Astrocyte (in vitro differentiated cells and primary cell): Measurements from ENCODE around the gene MUSK. TPM values are rescaled to one million over a fixed set of nuclear protein-coding genes. Genes with fewer than 3 reads are reported as not detected.
A peak's percentile ranks its signal among the peaks of the same experiment; 100 is the strongest.

Source experiments
- DNase-seq: peaks from one replicate; pipeline ENCODE4 v3.0.0-alpha.2; 2010; ENCODE audit warnings: low read depth
- FAIRE-seq: peaks from 2 replicates; lab custom pipeline; 2011; peaks lifted over from hg19 to GRCh38; lab: Jason Lieb, UNC
- H2AFZ ChIP-seq: 2 replicates; pipeline ENCODE4 v1.6.0; 2012; ENCODE audit warnings: low read depth, low read length, inconsistent platforms
- H3K27ac ChIP-seq: 2 replicates; pipeline ENCODE4 v1.5.1; 2011; ENCODE audit warnings: low read depth, low read length, inconsistent platforms
- H3K27me3 ChIP-seq: 2 replicates; pipeline ENCODE4 v1.6.0; 2011; ENCODE audit warnings: low read length, inconsistent platforms; ENCODE audit not compliant: insufficient read depth
- H3K36me3 ChIP-seq: 2 replicates; pipeline ENCODE4 v1.5.1; 2011; ENCODE audit warnings: low read length, inconsistent platforms; ENCODE audit not compliant: insufficient read depth
- H3K4me1 ChIP-seq: 2 replicates; pipeline ENCODE4 v1.5.1; 2011; ENCODE audit warnings: low read length, inconsistent platforms; ENCODE audit not compliant: insufficient read depth
- H3K4me2 ChIP-seq: 2 replicates; pipeline ENCODE4 v1.6.0; 2012; ENCODE audit warnings: low read length, inconsistent platforms
- H3K4me3 ChIP-seq: 2 replicates; pipeline ENCODE4 v1.5.1; 2011; ENCODE audit warnings: low read depth, mild to moderate bottlenecking, low read length, inconsistent platforms; ENCODE audit not compliant: insufficient read depth
- H3K79me2 ChIP-seq: 2 replicates; pipeline ENCODE4 v1.6.0; 2012; ENCODE audit warnings: mild to moderate bottlenecking, low read length, inconsistent platforms; ENCODE audit not compliant: insufficient read depth
- H3K9ac ChIP-seq: 2 replicates; pipeline ENCODE4 v1.6.0; 2012; ENCODE audit warnings: mild to moderate bottlenecking, low read length, inconsistent platforms
- H3K9me3 ChIP-seq: 2 replicates; pipeline ENCODE4 v1.5.1; 2012; ENCODE audit warnings: low read depth, mild to moderate bottlenecking, low read length, inconsistent platforms; ENCODE audit not compliant: insufficient read depth
- H4K20me1 ChIP-seq: 2 replicates; pipeline ENCODE4 v1.6.0; 2012; ENCODE audit warnings: low read length, inconsistent platforms; ENCODE audit not compliant: insufficient read depth
- H3K27ac Mint-ChIP-seq: one replicate; pipeline ENCODE4 v1.8.0; 2021; ENCODE audit warnings: mild to moderate bottlenecking, mixed read lengths; ENCODE audit not compliant: unreplicated experiment
- H3K27me3 Mint-ChIP-seq: one replicate; pipeline ENCODE4 v1.8.0; 2021; ENCODE audit warnings: low read depth, mixed read lengths; ENCODE audit not compliant: unreplicated experiment
- H3K36me3 Mint-ChIP-seq: one replicate; pipeline ENCODE4 v1.8.0; 2021; ENCODE audit warnings: low read depth, mixed read lengths; ENCODE audit not compliant: unreplicated experiment
- H3K4me1 Mint-ChIP-seq: one replicate; pipeline ENCODE4 v1.8.0; 2021; ENCODE audit warnings: low read depth, mixed read lengths; ENCODE audit not compliant: unreplicated experiment
- H3K4me3 Mint-ChIP-seq: one replicate; pipeline ENCODE4 v1.8.0; 2021; ENCODE audit warnings: mild to moderate bottlenecking, moderate library complexity, mixed read lengths; ENCODE audit not compliant: unreplicated experiment
- H3K9me3 Mint-ChIP-seq: one replicate; pipeline ENCODE4 v1.8.0; 2021; ENCODE audit warnings: mild to moderate bottlenecking, mixed read lengths; ENCODE audit not compliant: unreplicated experiment
- CTCF ChIP-seq: IDR thresholded peaks from 2 replicates; pipeline ENCODE4 v1.5.1; 2011; ENCODE audit warnings: low read depth, mild to moderate bottlenecking, inconsistent platforms, low read length, moderate library complexity; ENCODE audit not compliant: insufficient read depth
- EZH2 ChIP-seq: IDR thresholded peaks from 2 replicates; pipeline ENCODE4 v1.6.1; 2012; ENCODE audit warnings: mild to moderate bottlenecking, low read length, inconsistent platforms; ENCODE audit not compliant: insufficient read depth
- total RNA-seq: library from RNA; stranded (reverse); gene quantifications from 2 replicates; pipeline ENCODE4 v1.2.1, GENCODE V29; 2021

Gene MUSK
- total RNA-seq, 1 donor from 2014 or later: not detected

- TF ChIP-seq EZH2 (no peak), CTCF (no peak)
- DNase-seq (no peak), FAIRE-seq (peak; percentile 66)
- Histone ChIP-seq H3K79me2 (no peaks in the 10 kb centered on the region), H2AFZ (no peak overlapping the region), H3K27ac (no peak overlapping the region), H3K4me1 (no peaks in the 10 kb centered on the region), H4K20me1 (no peaks in the 10 kb centered on the region), H3K36me3 (no peaks in the 10 kb centered on the region), H3K9ac (no peak overlapping the region), H3K4me3 (no peak overlapping the region), H3K9me3 (no peaks in the 10 kb centered on the region), H3K4me2 (no peak overlapping the region), H3K27me3 (no peaks in the 10 kb centered on the region)
- no peaks in the 10 kb centered on the region for H3K9me3 Mint-ChIP-seq
- no peak overlapping the region for H3K4me3 Mint-ChIP-seq
- H3K36me3 Mint-ChIP-seq: no peaks in the 10 kb centered on the region
- H3K27ac Mint-ChIP-seq: no peak overlapping the region
- H3K27me3 Mint-ChIP-seq: no peaks in the 10 kb centered on the region
- no peaks in the 10 kb centered on the region for H3K4me1 Mint-ChIP-seq
Measured at GRCh38 chr9:110710420-110710819, 41.8 kb downstream of the MUSK start.

- no peaks in the 10 kb centered on the region for H3K9me3 Mint-ChIP-seq
- TF ChIP-seq EZH2 (no peak), CTCF (no peak)
- no peak overlapping the region for H3K4me2 ChIP-seq
- H3K4me3 ChIP-seq: no peak overlapping the region
- H3K27me3 ChIP-seq: no peaks in the 10 kb centered on the region
- H3K27ac ChIP-seq: no peak overlapping the region
- DNase-seq: no peak
- H3K79me2 ChIP-seq: no peaks in the 10 kb centered on the region
- H3K4me1 ChIP-seq: no peaks in the 10 kb centered on the region
- H3K9me3 ChIP-seq: no peaks in the 10 kb centered on the region
- no peak overlapping the region for H3K9ac ChIP-seq
- no peak overlapping the region for H2AFZ ChIP-seq
- H3K36me3 Mint-ChIP-seq: no peaks in the 10 kb centered on the region
- no peaks in the 10 kb centered on the region for H3K4me1 Mint-ChIP-seq
- H3K36me3 ChIP-seq: no peaks in the 10 kb centered on the region
- H3K27ac Mint-ChIP-seq: no peak overlapping the region
- no peak overlapping the region for H3K4me3 Mint-ChIP-seq
- H4K20me1 ChIP-seq: no peaks in the 10 kb centered on the region
- no peak for FAIRE-seq
- no peaks in the 10 kb centered on the region for H3K27me3 Mint-ChIP-seq
Measured at GRCh38 chr9:110712955-110713354, 44.4 kb downstream of the MUSK start.

GRCh38 chr9:110714314-110714713, 45.7 kb downstream of the MUSK start:
- Histone ChIP-seq H3K27ac (no peak overlapping the region), H3K4me3 (no peak overlapping the region), H3K79me2 (no peaks in the 10 kb centered on the region), H3K9me3 (no peaks in the 10 kb centered on the region), H4K20me1 (no peaks in the 10 kb centered on the region), H2AFZ (no peak overlapping the region), H3K36me3 (no peaks in the 10 kb centered on the region), H3K9ac (no peak overlapping the region), H3K27me3 (no peaks in the 10 kb centered on the region), H3K4me2 (no peak overlapping the region), H3K4me1 (no peaks in the 10 kb centered on the region)
- no peak for DNase-seq
- Mint-ChIP-seq H3K9me3 (peaks cover 7% of the 10 kb centered on the region), H3K36me3 (no peaks in the 10 kb centered on the region), H3K27me3 (no peaks in the 10 kb centered on the region), H3K4me1 (no peaks in the 10 kb centered on the region), H3K4me3 (no peak overlapping the region), H3K27ac (no peak overlapping the region)
- TF ChIP-seq EZH2 (no peak), CTCF (no peak)
- no peak for FAIRE-seq
